ENCODE results near the gene BCAS4.

DNA sequence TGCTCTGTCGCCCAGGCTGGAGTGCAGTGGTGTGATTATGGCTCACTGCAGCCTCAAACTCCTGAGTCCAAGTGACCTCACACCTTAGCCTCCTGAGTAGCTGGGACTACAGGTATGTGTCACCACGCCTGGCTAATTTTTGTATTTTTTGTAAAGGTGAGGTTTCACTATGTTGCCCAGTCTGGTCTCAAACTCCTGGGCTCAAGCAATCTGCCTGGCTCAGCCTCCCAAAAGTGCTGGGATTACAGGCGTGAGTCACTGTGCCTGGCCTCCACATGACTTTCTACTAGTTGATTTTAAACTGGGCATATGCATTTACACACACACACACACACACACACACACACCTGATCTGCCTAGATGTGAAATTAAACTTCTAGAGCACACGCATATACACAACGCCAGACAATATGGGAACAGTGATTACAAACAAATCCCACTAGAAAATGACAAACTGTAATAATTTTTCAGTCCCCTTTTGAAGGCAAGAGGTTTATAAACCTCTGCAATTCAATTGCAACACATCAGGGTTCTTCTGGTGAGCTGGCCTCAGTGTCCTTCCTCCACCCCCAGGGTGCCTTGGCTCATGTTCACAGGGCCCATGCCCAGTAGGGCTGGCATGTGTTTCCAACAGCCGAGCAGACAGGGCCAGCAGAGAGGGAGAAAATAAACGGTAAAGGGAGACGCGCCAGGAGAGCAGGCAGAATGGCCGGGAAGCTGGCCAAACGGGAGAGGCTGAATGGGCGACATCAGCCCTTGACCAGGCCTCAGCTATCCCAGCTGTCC is 32.2 kb upstream of the BCAS4 start:
- TF ChIP-seq GATA2 (IDR thresholded peaks at IDR 0.05; ENCODE audit: low read depth, low read length) (no peak), GATA3 (IDR thresholded peaks at IDR 0.05; ENCODE audit: low read depth, low read length) (no peak)
